ENCODE results near the gene ORMDL2.

ORMDL2 gene

GRCh38 chr12:55847033-55847432 is 29.2 kb downstream of the ORMDL2 start:
- no peak for TF ChIP-seq CTCF (IDR thresholded peaks at IDR 0.05; ENCODE audit: low read depth, low read length)
- no peak overlapping the region for H3K4me3 ChIP-seq (ENCODE audit: low read depth, low read length)
- DNase-seq (ENCODE audit: low read depth, low spot score), result peak; percentile 84
- in situ Hi-C loops (cut with HindIII; ENCODE audit: low sequenced_read_pairs), result no loop called here

- in situ Hi-C loops (cut with HindIII; ENCODE audit: low sequenced_read_pairs), result no loop called here
- TF ChIP-seq CTCF (IDR thresholded peaks at IDR 0.05; ENCODE audit: low read depth, low read length), result no peak
- no peak overlapping the region for H3K4me3 ChIP-seq (ENCODE audit: low read depth, low read length)
- DNase-seq (ENCODE audit: low read depth, low spot score), result peak; percentile 99
Observed at GRCh38 chr12:55847603-55848291, 29.9 kb downstream of the ORMDL2 start.

DNA sequence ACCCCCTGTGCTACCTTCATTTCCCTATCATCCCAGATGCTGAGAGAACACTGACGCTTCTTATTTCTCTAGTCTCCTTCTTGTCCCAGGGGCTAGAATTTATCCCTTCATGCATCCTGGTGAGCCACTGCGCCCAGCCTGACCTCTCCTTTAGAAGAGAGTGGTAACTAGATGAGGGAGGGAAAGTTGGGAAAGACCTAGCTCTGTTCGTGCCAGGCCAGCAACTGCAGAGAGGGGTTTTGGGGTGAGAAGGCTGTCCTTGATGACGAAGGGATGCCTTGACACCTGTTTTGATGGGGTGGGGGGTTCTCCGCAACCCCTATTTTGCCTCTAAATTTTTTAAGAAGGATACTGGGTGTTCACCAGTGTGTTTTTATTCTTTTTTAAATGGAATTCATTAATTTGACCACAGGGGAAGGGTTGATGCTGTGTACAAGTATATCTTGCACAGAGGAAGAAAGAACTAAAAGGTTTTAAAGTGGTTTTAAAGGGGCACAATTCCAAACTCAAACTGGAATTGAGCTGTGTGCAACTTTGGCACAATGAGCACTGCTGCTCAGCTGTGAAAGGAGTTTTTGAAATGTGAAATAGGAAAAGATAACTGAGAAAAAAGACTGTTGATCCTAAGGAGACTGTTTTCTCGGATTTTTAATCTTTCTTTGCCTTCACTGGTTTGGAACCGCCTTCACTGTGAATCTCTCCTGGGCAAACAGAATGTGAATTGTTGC is 31.9 kb downstream of the ORMDL2 start:
- no peak overlapping the region for H3K4me3 ChIP-seq (ENCODE audit: low read depth, low read length)
- no peak for DNase-seq (ENCODE audit: low read depth, low spot score)
- no peak for TF ChIP-seq CTCF (IDR thresholded peaks at IDR 0.05; ENCODE audit: low read depth, low read length)
- in situ Hi-C loops (cut with HindIII; ENCODE audit: low sequenced_read_pairs), result no loop called here

DNA sequence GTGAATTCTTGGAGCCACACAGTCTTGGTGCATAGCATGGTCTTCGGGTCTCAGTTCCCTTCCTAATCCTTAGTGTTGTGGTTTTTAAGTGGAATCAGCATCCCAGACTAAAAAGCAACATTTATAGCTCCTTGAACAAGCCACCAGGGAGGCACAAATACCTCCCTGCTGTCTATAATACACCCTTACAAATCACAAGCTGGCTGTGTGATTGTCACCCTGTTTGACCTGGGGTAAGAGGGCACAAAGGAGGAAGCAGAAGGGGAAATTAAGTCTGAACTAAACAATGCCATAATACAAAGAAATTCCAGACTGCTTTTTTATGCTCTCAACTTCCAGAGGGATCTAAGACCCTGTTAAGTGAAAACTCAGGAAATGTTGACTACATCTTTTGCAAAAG is 32.6 kb downstream of the ORMDL2 start:
- no peak for DNase-seq (ENCODE audit: low read depth, low spot score)
- no peak for TF ChIP-seq CTCF (IDR thresholded peaks at IDR 0.05; ENCODE audit: low read depth, low read length)
- in situ Hi-C loops (cut with HindIII; ENCODE audit: low sequenced_read_pairs), result no loop called here
- H3K4me3 ChIP-seq (ENCODE audit: low read depth, low read length), result no peak overlapping the region

GRCh38 chr12:55850893-55851292 is 33.1 kb downstream of the ORMDL2 start:
- TF ChIP-seq CTCF (IDR thresholded peaks at IDR 0.05; ENCODE audit: low read depth, low read length), result no peak
- peak; percentile 34 for DNase-seq (ENCODE audit: low read depth, low spot score)

DNA sequence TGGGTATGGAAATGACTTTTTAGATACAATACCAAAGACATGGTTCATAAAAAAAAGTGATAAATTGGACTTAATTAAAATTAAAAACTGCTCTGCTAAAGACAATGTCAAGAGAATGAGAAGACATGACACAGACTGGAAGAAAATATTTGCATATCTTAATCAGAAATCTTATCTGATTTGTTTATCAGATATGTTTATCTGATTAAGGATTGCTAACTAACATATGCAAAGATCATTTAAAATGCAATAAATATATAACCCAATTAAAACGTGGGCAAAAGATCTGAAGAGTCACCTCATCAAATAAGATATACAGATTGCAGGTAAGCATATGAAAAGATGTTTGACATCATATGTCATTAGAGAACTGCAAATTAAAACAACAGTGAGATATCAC is 34.9 kb downstream of the ORMDL2 start:
- TF ChIP-seq CTCF (IDR thresholded peaks at IDR 0.05; ENCODE audit: low read depth, low read length), result no peak
- in situ Hi-C loops (cut with HindIII; ENCODE audit: low sequenced_read_pairs), result no loop called here
- no peak for DNase-seq (ENCODE audit: low read depth, low spot score)
- H3K4me3 ChIP-seq (ENCODE audit: low read depth, low read length), result no peak overlapping the region

More at GRCh38 chr12:55850893-55851292, 33.1 kb downstream of the ORMDL2 start:
- H3K4me3 ChIP-seq (ENCODE audit: low read depth, low read length), result no peak overlapping the region
- in situ Hi-C loops (cut with HindIII; ENCODE audit: low sequenced_read_pairs), result no loop called here
